K562 (cell line): Measurements from ENCODE around the gene RNF150.

Experiments used
- ESRRB ChIP-seq: fragments of 250-450 bp; sonication (Bioruptor Pico); IDR thresholded peaks from 2 replicates; pipeline ENCODE4 v1.5.0; 2020; ENCODE audit warnings: mild to moderate bottlenecking, moderate library complexity, borderline replicate concordance
- HES1 ChIP-seq: fragments of 450-650 bp; IDR thresholded peaks from 2 replicates; pipeline ENCODE4 v1.6.1; 2016; ENCODE audit warnings: low read depth, mild to moderate bottlenecking, moderate library complexity
- JUND ChIP-seq, 2 experiments: IDR thresholded peaks; 2 replicates in 1 of 2; 3 replicates in 1 of 2; pipeline ENCODE4 v1.6.1; 2011; ENCODE audit warnings: borderline replicate concordance in 2 of 2, low read depth in 2 of 2, low read length in 2 of 2, improper control_type of control experiment in 1 of 2, missing biosample characterization in 1 of 2, missing genetic modification characterization in 1 of 2, missing genetic modification reagents in 1 of 2
- MAFK ChIP-seq: IDR thresholded peaks from 2 replicates; pipeline ENCODE4 v1.6.1; 2011; ENCODE audit warnings: low read length, improper control_type of control experiment
- POLR2AphosphoS5 ChIP-seq: IDR thresholded peaks from 2 replicates; pipeline ENCODE4 v1.6.1; 2011; ENCODE audit warnings: mild to moderate bottlenecking, low read depth, low read length, moderate library complexity; ENCODE audit not compliant: control insufficient read depth, insufficient read depth
- SMC3 ChIP-seq: conservative IDR thresholded peaks from 2 replicates; pipeline ENCODE4 v1.6.1; 2011; ENCODE audit warnings: low read depth, low read length, improper control_type of control experiment; ENCODE audit not compliant: insufficient read depth
- ZFP1 ChIP-seq: fragments of 450-650 bp; formaldehyde crosslinking; IDR thresholded peaks from 2 replicates; pipeline ENCODE4 v1.4.0; 2020; ENCODE audit warnings: mild to moderate bottlenecking, mixed read lengths
- ZNF274 ChIP-seq: IDR thresholded peaks from 2 replicates; pipeline ENCODE4 v1.6.1; 2011; ENCODE audit warnings: low read depth, mild to moderate bottlenecking, low read length, moderate library complexity, borderline replicate concordance
- TF ChIP-seq, protein P1 (sequence below), 3 experiments: IDR thresholded peaks in 2 of 3; conservative IDR thresholded peaks in 1 of 3; 2 replicates each; pipeline ENCODE4 v1.5.1; 2011 to 2012; ENCODE audit warnings: low read length in 3 of 3, mild to moderate bottlenecking in 3 of 3, control low read depth in 2 of 3, improper control_type of control experiment in 1 of 3, inconsistent platforms in 1 of 3, low read depth in 1 of 3, mixed read lengths in 1 of 3, moderate library complexity in 1 of 3; ENCODE audit not compliant: insufficient read depth in 2 of 3
- TF ChIP-seq, protein P2 (sequence below): fragments of 200-800 bp; sonication (Bioruptor generic); IDR thresholded peaks from 2 replicates; pipeline ENCODE4 v1.6.1; 2016; ENCODE audit warnings: missing genetic modification characterization, missing compliant biosample characterization

DNA sequence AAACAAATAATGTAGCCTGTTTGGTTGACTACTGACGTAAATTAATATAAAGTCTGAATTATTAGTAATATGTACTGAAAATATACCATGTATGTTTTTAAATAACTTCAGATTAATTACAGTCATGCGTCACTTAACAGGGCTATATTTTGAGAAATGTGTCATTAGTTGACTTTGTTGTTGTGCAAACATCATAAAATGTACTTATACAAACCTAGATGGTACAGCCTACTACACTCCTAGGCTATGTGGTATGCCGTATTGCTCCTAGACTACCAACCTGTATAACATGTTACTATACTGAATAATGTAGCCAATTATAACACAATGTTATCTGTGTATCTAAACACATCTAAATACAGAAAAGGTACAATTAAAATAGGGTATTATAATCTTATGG lies 66.6 kb downstream of the RNF150 start:
- TF ChIP-seq POLR2AphosphoS5 (no peak), JUND (IDR thresholded peaks at IDR 0.05; ENCODE audit: borderline replicate concordance, low read depth, low read length) (no peak), JUND (tag; IDR thresholded peaks at IDR 0.05; ENCODE audit: borderline replicate concordance, low read depth, low read length) (no peak), SMC3 (no peak), ESRRB (CRISPR knock-in tag) (no peak), ZFP1 (no peak), HES1 (no peak), ZNF274 (no peak), MAFK (no peak)
- TF ChIP-seq, protein P1, sequence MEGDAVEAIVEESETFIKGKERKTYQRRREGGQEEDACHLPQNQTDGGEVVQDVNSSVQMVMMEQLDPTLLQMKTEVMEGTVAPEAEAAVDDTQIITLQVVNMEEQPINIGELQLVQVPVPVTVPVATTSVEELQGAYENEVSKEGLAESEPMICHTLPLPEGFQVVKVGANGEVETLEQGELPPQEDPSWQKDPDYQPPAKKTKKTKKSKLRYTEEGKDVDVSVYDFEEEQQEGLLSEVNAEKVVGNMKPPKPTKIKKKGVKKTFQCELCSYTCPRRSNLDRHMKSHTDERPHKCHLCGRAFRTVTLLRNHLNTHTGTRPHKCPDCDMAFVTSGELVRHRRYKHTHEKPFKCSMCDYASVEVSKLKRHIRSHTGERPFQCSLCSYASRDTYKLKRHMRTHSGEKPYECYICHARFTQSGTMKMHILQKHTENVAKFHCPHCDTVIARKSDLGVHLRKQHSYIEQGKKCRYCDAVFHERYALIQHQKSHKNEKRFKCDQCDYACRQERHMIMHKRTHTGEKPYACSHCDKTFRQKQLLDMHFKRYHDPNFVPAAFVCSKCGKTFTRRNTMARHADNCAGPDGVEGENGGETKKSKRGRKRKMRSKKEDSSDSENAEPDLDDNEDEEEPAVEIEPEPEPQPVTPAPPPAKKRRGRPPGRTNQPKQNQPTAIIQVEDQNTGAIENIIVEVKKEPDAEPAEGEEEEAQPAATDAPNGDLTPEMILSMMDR (IDR thresholded peaks at IDR 0.05 in 2 of 3, conservative IDR thresholded peaks at IDR 0.05 in 1 of 3; ENCODE audit: insufficient read depth in 2 of 3, low read depth in 1 of 3, low read length in 3 of 3) = no peak
- TF ChIP-seq, protein P2, sequence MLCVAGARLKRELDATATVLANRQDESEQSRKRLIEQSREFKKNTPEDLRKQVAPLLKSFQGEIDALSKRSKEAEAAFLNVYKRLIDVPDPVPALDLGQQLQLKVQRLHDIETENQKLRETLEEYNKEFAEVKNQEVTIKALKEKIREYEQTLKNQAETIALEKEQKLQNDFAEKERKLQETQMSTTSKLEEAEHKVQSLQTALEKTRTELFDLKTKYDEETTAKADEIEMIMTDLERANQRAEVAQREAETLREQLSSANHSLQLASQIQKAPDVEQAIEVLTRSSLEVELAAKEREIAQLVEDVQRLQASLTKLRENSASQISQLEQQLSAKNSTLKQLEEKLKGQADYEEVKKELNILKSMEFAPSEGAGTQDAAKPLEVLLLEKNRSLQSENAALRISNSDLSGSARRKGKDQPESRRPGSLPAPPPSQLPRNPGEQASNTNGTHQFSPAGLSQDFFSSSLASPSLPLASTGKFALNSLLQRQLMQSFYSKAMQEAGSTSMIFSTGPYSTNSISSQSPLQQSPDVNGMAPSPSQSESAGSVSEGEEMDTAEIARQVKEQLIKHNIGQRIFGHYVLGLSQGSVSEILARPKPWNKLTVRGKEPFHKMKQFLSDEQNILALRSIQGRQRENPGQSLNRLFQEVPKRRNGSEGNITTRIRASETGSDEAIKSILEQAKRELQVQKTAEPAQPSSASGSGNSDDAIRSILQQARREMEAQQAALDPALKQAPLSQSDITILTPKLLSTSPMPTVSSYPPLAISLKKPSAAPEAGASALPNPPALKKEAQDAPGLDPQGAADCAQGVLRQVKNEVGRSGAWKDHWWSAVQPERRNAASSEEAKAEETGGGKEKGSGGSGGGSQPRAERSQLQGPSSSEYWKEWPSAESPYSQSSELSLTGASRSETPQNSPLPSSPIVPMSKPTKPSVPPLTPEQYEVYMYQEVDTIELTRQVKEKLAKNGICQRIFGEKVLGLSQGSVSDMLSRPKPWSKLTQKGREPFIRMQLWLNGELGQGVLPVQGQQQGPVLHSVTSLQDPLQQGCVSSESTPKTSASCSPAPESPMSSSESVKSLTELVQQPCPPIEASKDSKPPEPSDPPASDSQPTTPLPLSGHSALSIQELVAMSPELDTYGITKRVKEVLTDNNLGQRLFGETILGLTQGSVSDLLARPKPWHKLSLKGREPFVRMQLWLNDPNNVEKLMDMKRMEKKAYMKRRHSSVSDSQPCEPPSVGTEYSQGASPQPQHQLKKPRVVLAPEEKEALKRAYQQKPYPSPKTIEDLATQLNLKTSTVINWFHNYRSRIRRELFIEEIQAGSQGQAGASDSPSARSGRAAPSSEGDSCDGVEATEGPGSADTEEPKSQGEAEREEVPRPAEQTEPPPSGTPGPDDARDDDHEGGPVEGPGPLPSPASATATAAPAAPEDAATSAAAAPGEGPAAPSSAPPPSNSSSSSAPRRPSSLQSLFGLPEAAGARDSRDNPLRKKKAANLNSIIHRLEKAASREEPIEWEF = no peak
